Medulla oblongata (tissue), 1 donor: ENCODE measurements around the gene ITCH.
A peak's percentile ranks its signal among the peaks of the same experiment; 100 is the strongest.
"Not testable (repeated sequence)": the region's sequence is repeated elsewhere in the genome, so short reads cannot be mapped to it uniquely, and the experiment has no call there.

Source experiments
- DNase-seq: peaks from one replicate; pipeline ENCODE4 v3.0.0-alpha.2; 2015; ENCODE audit errors: extremely low spot score

Gene ITCH

GRCh38 chr20:34414525-34414924 is 51.5 kb downstream of the ITCH start:
- not testable (repeated sequence) for DNase-seq

DNA sequence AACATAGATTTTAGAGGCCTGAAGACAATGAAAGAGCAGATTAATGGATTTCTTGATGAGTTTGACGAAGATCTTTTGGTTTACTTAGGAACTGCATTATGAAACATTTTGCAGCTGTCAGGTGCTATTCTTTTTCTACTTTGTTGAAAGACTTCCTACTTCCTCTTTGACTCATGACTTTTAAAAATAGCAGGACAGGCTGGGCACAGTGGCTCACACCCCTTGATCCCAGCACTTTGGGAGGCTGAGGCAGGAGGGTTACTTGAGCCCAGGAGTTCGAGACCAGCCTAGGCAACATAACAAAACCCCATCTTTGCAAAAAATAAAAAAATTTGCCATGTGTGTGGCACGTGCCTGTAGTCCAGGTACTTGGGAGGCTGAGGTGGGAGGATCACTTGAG is 52.0 kb downstream of the ITCH start:
- DNase-seq = no peak

GRCh38 chr20:34420146-34420545 is 57.1 kb downstream of the ITCH start:
- DNase-seq = no peak

GRCh38 chr20:34420975-34421374 is 57.9 kb downstream of the ITCH start:
- no peak for DNase-seq

DNA sequence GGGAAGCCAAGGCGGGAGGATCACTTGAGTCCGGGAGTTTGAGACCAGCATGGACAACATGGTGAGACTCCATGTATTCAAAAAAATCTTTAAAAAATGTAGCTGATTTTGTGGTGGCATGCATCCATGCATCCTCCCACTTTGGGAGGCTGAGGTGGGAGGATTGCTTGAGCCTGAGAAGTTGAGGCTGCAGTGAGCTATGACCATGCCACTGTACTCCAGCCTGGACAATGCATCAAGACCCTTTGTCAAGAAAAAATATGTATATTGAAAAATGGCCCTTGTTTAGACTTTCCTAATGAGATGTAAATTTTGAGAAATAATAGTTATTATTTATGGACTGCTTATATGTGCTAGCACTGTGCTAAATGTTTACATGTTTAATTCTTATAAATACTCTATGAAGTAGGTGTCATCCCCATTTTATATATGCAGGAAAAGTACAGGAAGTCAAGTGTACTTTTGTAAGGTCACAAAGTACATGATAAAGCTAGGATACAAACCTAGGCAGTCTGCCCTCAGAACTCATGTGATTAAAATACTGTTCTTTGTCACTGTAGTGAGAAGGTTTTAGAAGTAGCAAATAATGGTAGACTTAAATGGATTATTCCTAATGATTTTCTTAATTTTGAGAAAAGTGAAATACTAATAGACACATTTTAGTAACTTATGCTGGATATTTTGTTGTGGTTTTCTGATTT is 58.8 kb downstream of the ITCH start:
- no peak for DNase-seq

GRCh38 chr20:34425032-34425690 is 62.1 kb downstream of the ITCH start:
- DNase-seq = not testable (repeated sequence)

DNA sequence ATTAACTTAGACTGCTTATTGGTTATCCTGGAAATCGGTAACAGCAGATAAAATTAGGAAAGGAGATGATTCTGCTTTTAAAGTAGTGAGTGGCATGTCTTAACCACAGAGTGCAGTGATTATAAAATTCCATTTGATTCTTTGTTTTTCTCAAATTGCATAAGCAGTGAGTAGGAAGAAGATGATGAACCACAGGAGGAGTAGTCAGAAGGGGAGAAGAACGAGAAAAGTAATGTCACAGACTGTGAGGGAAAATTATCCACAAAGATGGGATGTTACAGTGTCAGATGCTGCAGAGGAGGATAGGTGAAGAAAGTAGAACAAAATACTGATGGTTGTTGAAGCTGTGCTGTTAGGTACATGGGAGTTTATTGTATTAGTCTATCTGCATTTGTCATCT is 63.0 kb downstream of the ITCH start:
- no peak for DNase-seq

GRCh38 chr20:34427331-34427730 is 64.3 kb downstream of the ITCH start:
- no peak for DNase-seq

DNA sequence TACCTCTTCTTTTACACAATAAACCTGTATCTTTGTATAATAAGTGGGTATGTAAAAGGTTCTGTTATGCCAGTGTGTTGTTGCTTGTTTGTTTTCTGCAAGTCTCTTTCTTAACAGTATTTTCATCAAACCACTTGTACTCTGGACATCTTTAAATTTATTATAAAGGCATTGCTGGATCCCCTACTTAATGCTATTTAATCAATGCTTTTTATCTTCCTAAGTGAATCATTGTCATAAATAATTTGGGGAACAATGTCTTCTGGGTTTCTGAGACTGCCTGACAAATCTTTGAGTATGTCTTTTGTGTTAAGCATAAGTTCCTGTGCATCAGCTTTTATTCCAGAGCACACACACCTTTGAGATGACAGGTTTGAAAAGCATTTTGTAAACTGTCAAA is 64.7 kb downstream of the ITCH start:
- no peak for DNase-seq

- DNase-seq = no peak
Measured at GRCh38 chr20:34431168-34431567, 68.1 kb downstream of the ITCH start.

GRCh38 chr20:34432663-34433062 is 69.6 kb downstream of the ITCH start:
- not testable (repeated sequence) for DNase-seq

DNA sequence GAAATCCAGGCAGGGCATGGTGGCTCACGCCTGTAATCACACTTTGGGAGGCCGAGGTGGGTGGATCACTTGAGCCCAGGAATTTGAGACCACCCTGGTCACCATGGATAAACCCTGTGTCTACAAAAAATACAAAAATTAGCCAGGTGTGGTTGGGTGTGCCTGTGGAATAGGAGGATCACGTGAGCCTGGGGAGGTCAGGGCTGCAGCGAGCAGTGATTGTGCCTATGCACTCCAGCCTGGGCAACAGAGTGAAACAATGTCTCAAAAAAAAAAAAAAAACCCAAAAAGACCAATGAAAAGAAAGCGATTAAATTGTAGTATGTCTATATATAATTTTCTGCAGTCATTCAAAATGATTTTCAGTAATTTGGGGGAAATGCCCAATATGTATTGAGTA is 70.3 kb downstream of the ITCH start:
- no peak for DNase-seq

DNA sequence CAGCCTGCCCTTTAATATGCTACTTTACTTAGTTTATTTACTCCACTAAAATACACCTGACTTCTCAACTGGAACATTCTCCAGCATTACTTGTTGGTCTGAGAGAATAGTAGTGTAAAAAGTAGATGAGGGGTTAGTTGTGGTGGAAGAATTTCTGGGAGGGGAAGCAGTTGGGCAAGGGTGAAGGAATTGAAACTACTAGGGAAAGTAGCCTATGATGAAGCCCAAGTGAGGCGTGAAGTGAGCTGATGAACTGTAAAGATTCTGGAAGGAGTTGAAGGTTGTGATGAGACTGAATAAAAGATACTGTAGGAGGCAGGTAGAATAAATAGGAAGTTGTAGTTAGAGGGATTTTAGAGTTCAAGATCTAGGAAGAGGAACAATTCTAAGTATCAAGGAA is 72.5 kb downstream of the ITCH start:
- no peak for DNase-seq

DNA sequence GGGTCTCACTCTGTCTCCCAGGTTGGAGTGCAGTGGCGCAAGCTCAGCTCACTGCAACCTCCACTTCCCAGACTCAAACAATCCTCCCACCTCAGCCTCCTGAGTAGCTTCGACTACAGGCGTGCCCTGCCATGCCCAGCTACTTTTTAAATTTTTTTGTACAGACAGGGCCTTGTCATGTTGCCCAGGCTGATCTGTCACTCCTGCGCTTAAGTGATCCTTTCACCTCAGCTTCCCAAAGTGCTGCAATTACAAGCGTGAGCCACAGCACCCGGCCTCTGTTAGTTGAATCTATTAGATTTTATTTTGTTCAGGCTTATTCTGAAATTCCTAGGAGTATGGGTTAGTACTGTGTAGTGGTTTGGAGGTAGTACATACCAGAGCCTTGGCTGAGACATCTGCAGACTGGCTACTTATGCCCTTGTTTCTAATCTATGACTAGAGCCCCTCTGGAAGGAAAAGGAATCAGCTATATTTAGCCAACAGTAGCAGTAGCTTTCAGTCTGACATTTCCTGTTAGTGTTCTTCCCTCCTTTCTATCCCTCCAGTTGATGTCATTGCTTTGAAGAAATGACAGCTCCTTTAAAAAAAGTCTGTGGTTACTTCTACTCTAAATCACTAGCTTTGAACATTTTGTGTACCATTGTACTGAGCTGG is 74.4 kb downstream of the ITCH start:
- DNase-seq = no peak

- DNase-seq = no peak
Measured at GRCh38 chr20:34439168-34439567, 76.1 kb downstream of the ITCH start.

- DNase-seq = not testable (repeated sequence)
Measured at GRCh38 chr20:34441423-34441822, 78.3 kb downstream of the ITCH start.

- no peak for DNase-seq
Measured at GRCh38 chr20:34443546-34443945, 80.5 kb downstream of the ITCH start.

- peak; percentile 43 for DNase-seq
Measured at GRCh38 chr20:34445177-34446065, 82.3 kb downstream of the ITCH start.

DNA sequence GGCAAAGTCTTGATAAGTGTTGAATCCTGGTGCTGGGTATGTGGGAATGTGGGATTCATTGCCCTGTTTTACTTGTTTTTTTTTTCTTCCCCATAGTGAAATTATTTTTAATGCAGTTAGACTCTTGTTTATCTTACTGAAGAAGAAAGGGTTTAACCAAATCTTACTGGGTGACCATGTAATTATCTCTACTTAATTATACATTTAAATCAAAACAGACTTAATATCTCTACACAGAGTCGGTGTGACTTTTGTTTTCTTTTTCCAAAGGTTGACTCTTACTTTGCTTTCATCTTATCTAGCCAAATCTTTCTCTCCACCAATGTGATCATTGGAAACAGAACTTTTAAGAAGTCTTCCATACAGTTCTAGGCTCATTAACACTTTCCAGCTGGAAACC is 85.4 kb downstream of the ITCH start:
- no peak for DNase-seq

DNA sequence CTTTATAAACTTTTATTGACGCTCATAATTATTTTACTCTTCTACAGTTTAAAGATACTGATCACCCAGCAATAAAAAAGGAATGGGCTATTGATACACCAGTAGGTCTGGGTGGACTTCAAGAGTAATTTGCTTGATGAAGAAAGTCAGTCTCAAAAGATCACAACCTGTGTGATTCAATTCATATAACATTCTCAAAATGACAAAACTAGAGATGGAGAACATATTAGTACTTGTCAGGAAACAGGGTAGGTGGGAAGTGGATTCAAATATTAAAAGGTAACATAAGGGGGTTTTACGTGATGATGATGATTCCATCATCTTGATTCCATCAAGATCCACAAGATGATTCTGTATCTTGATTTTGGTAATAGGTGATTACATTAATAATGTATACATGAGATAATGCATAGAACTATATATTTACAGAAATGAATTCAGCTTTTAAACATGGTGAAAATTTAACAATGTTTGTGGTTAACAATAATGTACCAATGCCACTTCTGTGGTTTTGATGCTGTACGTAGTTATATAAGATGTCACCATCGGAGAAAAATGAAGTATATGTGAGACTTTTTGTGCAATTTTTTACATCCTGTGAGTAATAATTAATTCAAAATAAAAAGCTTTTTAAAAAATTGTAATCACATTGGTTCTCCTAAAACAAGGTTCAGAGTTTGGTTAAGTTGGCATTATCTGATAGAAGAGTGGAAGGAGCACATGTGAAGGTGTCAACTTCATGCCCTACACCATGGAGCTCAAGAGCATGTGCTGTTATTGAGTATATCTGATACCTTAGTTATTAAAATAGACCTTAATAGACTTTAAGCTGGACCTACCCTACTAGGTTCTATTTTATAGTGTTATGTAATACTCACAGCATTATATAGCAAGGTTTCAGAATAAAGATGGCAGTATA is 86.9 kb downstream of the ITCH start:
- no peak for DNase-seq
